RWPE1 (cell line): ENCODE data around the gene LAMC3.
"Not testable (repeated sequence)": the region's sequence is repeated elsewhere in the genome, so short reads cannot be mapped to it uniquely, and the experiment has no call there.

Source experiments
- CTCF ChIA-PET: fragments of 350-600 bp; sonication (Branson Sonifier 250); formaldehyde crosslinking; extraction: SDS; loops from one replicate; lab custom pipeline; 2021; lab: Yijun Ruan, JAX
- POLR2A ChIA-PET: fragments of 400-600 bp; formaldehyde crosslinking; extraction: SDS; loops from one replicate; lab custom pipeline; 2020; ENCODE audit warnings: antibody characterized with exemption; ENCODE audit not compliant: low non-redundant PET; lab: Yijun Ruan, JAX
- DNase-seq: peaks from one replicate; pipeline ENCODE4 v3.0.0; 2012; ENCODE audit warnings: low spot score
- H3K27ac ChIP-seq: fragments of 450-650 bp; 2 replicates; pipeline ENCODE4 v1.5.1; 2017
- CTCF ChIP-seq: fragments of 450-650 bp; conservative IDR thresholded peaks from 2 replicates; pipeline ENCODE4 v1.5.1; 2017; ENCODE audit warnings: low read depth, mild to moderate bottlenecking

Gene LAMC3

DNA sequence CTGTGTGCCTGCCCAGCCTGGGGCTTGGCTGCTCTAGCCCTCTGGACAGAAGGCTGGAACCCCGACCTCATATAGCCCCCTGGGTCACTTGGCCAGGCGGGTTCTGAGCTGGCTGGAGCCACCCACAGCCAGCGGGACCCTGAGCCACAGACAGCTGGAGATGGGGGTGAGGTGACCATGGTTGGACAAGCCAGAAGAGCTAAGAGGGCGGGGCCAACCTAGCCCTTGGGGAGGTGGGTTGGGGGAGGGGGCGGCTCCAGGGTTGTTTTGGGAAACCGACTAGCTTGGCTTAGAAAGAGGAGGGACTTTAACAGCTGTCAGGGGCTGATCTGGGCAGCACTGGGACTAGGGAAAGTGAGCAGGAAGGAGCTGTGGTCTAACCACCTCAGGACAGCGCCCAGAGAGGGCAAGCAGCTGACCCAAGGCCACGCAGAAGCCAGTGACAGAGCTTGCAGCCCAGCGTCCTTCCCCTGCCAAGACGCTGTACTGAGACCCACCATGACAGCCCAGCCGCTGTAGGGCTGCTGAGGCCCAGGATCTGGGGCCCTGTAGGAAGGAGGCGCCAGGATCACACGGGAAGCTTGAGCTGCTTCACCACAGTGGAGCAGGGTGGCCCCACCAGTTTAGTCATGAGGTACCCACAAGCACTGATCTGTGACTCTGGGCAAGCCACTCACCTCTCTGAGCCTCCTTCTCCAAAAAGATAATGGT is 89.6 kb downstream of the LAMC3 start:
- ChIA-PET POLR2A (interaction anchor here (1.1 to 1.3 kb wide), 2 partner anchors 10 to 26 kb away, joined by 7 read pairs; partner anchors contain the start of gene NUP214), CTCF (interaction anchor here (0.5 to 0.6 kb wide), 2 partner anchors 21 to 45 kb away, joined by 3 to 5 read pairs; no protein-coding TSS in a partner anchor)
- no peak for DNase-seq
- TF ChIP-seq CTCF, result no peak
- H3K27ac ChIP-seq, result no peak overlapping the region

DNA sequence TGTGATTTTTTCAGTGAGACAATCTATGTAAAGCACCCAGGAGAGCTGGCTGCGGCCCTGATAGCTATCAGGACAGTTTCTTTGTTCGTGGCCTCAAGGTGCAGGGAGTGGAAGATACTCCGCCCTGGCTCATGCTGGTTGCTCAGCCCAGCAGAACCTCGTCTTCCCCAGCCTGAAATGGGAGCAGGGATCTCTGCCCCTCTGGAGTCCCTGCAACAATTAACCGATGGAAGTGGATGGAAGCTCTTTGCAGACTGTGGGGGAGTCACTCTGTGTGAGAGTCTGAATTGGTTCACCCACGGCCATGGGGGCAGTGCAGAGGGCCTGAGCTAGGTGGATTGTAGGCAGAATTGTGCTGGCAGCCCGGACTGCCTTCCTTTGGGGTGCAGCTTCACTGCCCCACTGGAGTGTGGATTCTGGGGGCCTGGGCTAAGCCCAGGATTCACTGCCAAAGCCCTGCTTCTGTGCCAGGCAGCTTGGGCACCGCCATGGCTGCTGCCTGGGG is 90.2 kb downstream of the LAMC3 start:
- H3K27ac ChIP-seq, result no peak overlapping the region
- no peak for TF ChIP-seq CTCF
- no peak for DNase-seq
- POLR2A ChIA-PET, result interaction anchor here (1.1 to 1.3 kb wide), 2 partner anchors 10 to 26 kb away, joined by 7 read pairs; partner anchors contain the start of gene NUP214
- CTCF ChIA-PET, result interaction anchor here (0.6 kb wide), 2 partner anchors 9 to 21 kb away, joined by 3 to 5 read pairs; no protein-coding TSS in a partner anchor

- not testable (repeated sequence) for DNase-seq, H3K27ac ChIP-seq
- CTCF ChIA-PET, result interaction anchor here (0.6 kb wide), 1 partner anchor 8 kb away, joined by 5 read pairs; no protein-coding TSS in a partner anchor
- POLR2A ChIA-PET, result interaction anchor here (1.3 kb wide), 1 partner anchor 25 kb away, joined by 7 read pairs; the partner anchor contains the start of gene NUP214
These were observed 90.9 kb downstream of the LAMC3 start for GRCh38 chr9:131099845-131100244.

DNA sequence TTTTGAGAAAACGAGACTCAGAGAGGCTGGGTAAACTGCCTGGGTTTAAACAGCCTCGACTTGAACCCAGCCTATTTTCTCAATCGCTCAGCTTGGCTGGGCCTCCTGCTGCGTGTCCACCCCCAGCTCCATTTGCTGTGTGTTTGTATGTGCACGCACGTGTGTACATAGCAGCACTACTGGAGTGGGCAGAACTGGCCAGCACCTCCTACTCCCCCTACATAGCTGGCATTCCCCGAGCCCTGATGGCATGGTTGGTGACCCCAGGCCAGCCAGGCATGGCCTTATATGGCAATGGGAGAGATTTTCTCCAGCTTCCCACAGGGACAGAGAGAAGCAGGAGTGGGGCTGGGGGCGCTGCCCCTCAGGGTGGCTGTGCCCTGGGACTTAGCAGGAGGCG is 91.5 kb downstream of the LAMC3 start:
- DNase-seq, result no peak
- ChIA-PET CTCF (interaction anchor here (1.0 kb wide), 1 partner anchor 54 kb away, joined by 4 read pairs; no protein-coding TSS in a partner anchor), POLR2A (no interaction called here)
- no peak overlapping the region for H3K27ac ChIP-seq
- TF ChIP-seq CTCF, result no peak

DNA sequence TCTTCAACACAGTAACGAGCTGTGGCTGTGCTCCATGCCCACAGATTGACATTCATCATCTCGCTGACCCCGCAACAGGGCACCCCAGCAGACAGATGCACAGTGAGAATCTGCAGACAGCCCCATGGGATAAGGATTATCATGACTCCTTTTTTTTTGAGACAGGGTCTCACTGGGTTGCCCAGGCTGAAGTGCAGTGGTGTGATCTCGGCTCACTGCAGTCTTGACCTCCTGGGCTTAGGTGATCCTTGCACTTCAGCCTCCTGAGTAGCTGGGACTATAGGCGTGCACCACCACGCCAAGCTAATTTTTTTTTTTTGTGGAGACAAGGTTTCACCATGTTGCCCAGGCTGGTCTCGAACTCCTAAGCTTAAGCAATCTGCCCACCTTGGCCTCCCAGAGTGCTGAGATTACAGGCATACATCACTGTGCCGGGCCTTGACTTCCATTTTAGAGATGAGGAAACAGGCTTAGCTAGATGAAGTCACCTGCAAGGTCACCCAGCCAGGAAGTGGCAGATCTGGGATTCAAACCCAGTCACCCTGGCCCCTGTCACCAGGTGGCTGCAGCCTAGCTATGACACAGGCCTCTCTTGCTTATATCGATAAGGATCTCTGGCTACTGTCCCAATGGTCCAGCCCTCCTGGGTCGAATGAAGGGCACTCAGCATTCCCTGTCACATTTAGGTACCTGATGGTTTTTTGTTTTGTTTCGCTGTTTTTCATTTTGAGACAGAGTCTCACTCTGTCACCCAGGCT is 92.4 kb downstream of the LAMC3 start:
- ChIA-PET POLR2A (no interaction called here), CTCF (interaction anchor here (1.0 kb wide), 1 partner anchor 55 kb away, joined by 4 read pairs; no protein-coding TSS in a partner anchor)
- no peak for DNase-seq
- no peak overlapping the region for H3K27ac ChIP-seq
- TF ChIP-seq CTCF, result no peak

GRCh38 chr9:131103024-131103423 is 94.0 kb downstream of the LAMC3 start:
- no peak overlapping the region for H3K27ac ChIP-seq
- TF ChIP-seq CTCF, result no peak
- ChIA-PET POLR2A (no interaction called here), CTCF (interaction anchor here (0.9 kb wide), 1 partner anchor 18 kb away, joined by 3 read pairs; no protein-coding TSS in a partner anchor)
- no peak for DNase-seq
